ENCODE data around the gene IQCE. TPM values are rescaled to one million over a fixed set of nuclear protein-coding genes. Genes with fewer than 3 reads are reported as not detected.

The IQCE gene
- 21.2 TPM for total RNA-seq

GRCh38 chr7:2558629-2559282 is at the start of gene IQCE:
Gene IQCE, plus strand, starts transcription at chr7:2558979. Its CDS starts 203 bp downstream, at chr7:2559182.

GRCh38 chr7:2519119-2519930 is 39.5 kb upstream of the IQCE start, which contains the start of gene LFNG:
Gene LFNG, plus strand, starts transcription at chr7:2519774. Its CDS starts 88 bp downstream, at chr7:2519862.

GRCh38 chr7:2555121-2556052 is 3.4 kb upstream of the IQCE start, which contains the start of gene BRAT1:
Gene BRAT1, minus strand, starts transcription at chr7:2555524. Its CDS starts 1,093 bp downstream, at chr7:2554431.

DNA sequence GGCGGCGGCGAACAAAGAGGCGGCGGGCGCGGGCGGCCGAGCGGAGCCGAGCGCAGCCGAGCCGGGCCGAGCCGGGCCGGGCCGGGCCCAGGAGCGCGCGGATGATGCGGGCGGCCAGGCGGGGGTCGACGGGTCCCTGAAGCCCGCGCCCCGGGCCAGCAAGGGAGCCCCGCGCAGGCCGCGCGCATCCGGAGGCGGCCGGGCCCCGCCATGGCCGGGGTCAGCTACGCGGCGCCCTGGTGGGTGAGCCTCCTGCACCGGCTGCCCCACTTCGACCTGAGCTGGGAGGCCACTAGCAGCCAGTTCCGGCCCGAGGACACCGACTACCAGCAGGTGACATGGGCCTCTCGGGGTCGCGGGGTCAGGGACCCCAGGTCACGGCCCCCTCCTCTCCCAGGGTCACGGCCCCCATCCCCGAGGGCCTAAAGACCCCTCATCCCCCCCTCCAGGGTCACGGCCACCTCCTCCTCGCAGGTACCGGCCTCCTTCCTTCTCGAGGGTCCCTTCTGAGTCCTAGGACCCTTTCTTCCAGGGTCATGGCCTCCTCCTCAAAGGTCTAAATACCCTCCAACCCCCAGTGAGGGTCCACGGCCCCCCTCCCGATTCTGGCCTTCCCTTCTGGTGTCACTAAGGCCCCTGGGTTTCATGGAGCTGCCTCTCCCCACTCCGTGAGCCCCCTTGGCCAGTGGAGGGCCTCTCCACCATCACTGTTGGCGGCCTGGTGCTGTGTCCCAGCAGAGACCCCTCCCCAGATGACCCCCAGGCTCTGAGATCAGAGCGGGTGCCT is 73.4 kb downstream of the IQCE start, which contains the start of gene TTYH3:
TTYH3 (plus strand) TSS at position 41 of the 787 bp plus-strand sequence; CDS start at position 211, 170 bp downstream.

Small RNAs within 50 kb of the gene (small RNA-seq; reads per million reads assigned to genes)
- gene MIR4648 = not detected

Other genes starting within 250 kb of the IQCE start
- gene SNX8, start 244.5 kb upstream of the IQCE start, total RNA-seq = 8.3 TPM
- gene EIF3B, start 204.2 kb upstream of the IQCE start, total RNA-seq = 73.1 TPM
- 3.5 TPM for gene CHST12, start 155.4 kb upstream of the IQCE start, total RNA-seq
- gene GRIFIN, start 82.6 kb upstream of the IQCE start, total RNA-seq = not detected
- gene LFNG, start 39.2 kb upstream of the IQCE start, total RNA-seq = 32.1 TPM
- gene BRAT1, start 3.5 kb upstream of the IQCE start, total RNA-seq = 19.1 TPM
- 44.8 TPM for gene TTYH3, start 73.0 kb downstream of the IQCE start, total RNA-seq
- gene AMZ1, start 129.2 kb downstream of the IQCE start, total RNA-seq = 4.4 TPM

All from diencephalon (tissue), 1 donor.